Inferior parietal cortex (tissue), 1 donor: ENCODE data around the gene SULT1A2.
"Not testable (repeated sequence)": the region's sequence is repeated elsewhere in the genome, so short reads cannot be mapped to it uniquely, and the experiment has no call there.

Experiments used
- DNase-seq: peaks from one replicate; pipeline ENCODE4 v3.0.0-alpha.2; 2016; ENCODE audit errors: extremely low spot score

SULT1A2 gene

GRCh38 chr16:28609631-28610594, 13.1 kb upstream of the SULT1A2 start, which contains the start of gene SULT1A1:
Gene SULT1A1, minus strand, starts transcription at chr16:28610044. Its CDS starts 1,189 bp downstream, at chr16:28608855.
- no peak for DNase-seq

GRCh38 chr16:28608867-28609596, 12.2 kb upstream of the SULT1A2 start:
- not testable (repeated sequence) for DNase-seq

GRCh38 chr16:28608496-28608808, 11.6 kb upstream of the SULT1A2 start:
- DNase-seq: not testable (repeated sequence)

GRCh38 chr16:28607681-28608495, 11.0 kb upstream of the SULT1A2 start:
- DNase-seq: not testable (repeated sequence)

- no peak for DNase-seq
Measured at GRCh38 chr16:28607116-28607623, 10.3 kb upstream of the SULT1A2 start.

- DNase-seq: no peak
Measured at GRCh38 chr16:28606291-28607115, 9.7 kb upstream of the SULT1A2 start.

GRCh38 chr16:28604186-28604565, 7.3 kb upstream of the SULT1A2 start:
- DNase-seq: no peak

GRCh38 chr16:28603381-28604185, 6.7 kb upstream of the SULT1A2 start:
- no peak for DNase-seq

GRCh38 chr16:28602529-28602928, 5.7 kb upstream of the SULT1A2 start:
- DNase-seq: no peak

- DNase-seq: not testable (repeated sequence)
Measured at GRCh38 chr16:28602062-28602461, 5.2 kb upstream of the SULT1A2 start.

- not testable (repeated sequence) for DNase-seq
Measured at GRCh38 chr16:28601589-28601988, 4.7 kb upstream of the SULT1A2 start.

- not testable (repeated sequence) for DNase-seq
Measured at GRCh38 chr16:28600965-28601364, 4.1 kb upstream of the SULT1A2 start.

- DNase-seq: not testable (repeated sequence)
Measured at GRCh38 chr16:28599377-28600285, 2.8 kb upstream of the SULT1A2 start.

- DNase-seq: no peak
Measured at GRCh38 chr16:28597692-28598261, 927 bp upstream of the SULT1A2 start.

- DNase-seq: no peak
Measured at GRCh38 chr16:28596115-28596630, 677 bp downstream of the SULT1A2 start.

GRCh38 chr16:28595451-28595850, 1.4 kb downstream of the SULT1A2 start:
- DNase-seq: not testable (repeated sequence)

- no peak for DNase-seq
Measured at GRCh38 chr16:28592979-28593553, 3.8 kb downstream of the SULT1A2 start.

GRCh38 chr16:28592511-28592910, 4.3 kb downstream of the SULT1A2 start:
- DNase-seq: no peak
